ENCODE data around the gene ERBB2.
A peak's percentile ranks its signal among the peaks of the same experiment; 100 is the strongest.
"Not testable (repeated sequence)": the region's sequence is repeated elsewhere in the genome, so short reads cannot be mapped to it uniquely, and the experiment has no call there.

Gene ERBB2

GRCh38 chr17:39705786-39706348 lies 6.0 kb downstream of the ERBB2 start:
- no peak for DNase-seq

- no peak for DNase-seq
Measured at GRCh38 chr17:39706383-39706782, 6.5 kb downstream of the ERBB2 start.

- DNase-seq: peak; percentile 39
Measured at GRCh38 chr17:39706921-39707337, 7.1 kb downstream of the ERBB2 start.

- DNase-seq: no peak
Measured at GRCh38 chr17:39709319-39709997, 9.6 kb downstream of the ERBB2 start.

- DNase-seq: no peak
Measured at GRCh38 chr17:39709998-39710964, 10.4 kb downstream of the ERBB2 start.

GRCh38 chr17:39711071-39711470 lies 11.2 kb downstream of the ERBB2 start:
- not testable (repeated sequence) for DNase-seq

- DNase-seq: no peak
Measured at GRCh38 chr17:39711851-39712250, 12.0 kb downstream of the ERBB2 start.

GRCh38 chr17:39714234-39714633 lies 14.4 kb downstream of the ERBB2 start:
- DNase-seq: no peak

- no peak for DNase-seq
Measured at GRCh38 chr17:39715375-39716072, 15.7 kb downstream of the ERBB2 start.

GRCh38 chr17:39716073-39716818 lies 16.4 kb downstream of the ERBB2 start:
- DNase-seq: no peak

- no peak for DNase-seq
Measured at GRCh38 chr17:39716879-39717536, 17.1 kb downstream of the ERBB2 start.

- DNase-seq: no peak
Measured at GRCh38 chr17:39717660-39718059, 17.8 kb downstream of the ERBB2 start.

GRCh38 chr17:39719563-39720355 lies 19.9 kb downstream of the ERBB2 start:
- no peak for DNase-seq

- no peak for DNase-seq
Measured at GRCh38 chr17:39722104-39722503, 22.2 kb downstream of the ERBB2 start.

GRCh38 chr17:39722965-39723848 lies 23.3 kb downstream of the ERBB2 start:
- DNase-seq: no peak

GRCh38 chr17:39724731-39725130 lies 24.9 kb downstream of the ERBB2 start:
- no peak for DNase-seq

- DNase-seq: not testable (repeated sequence)
Measured at GRCh38 chr17:39725923-39726322, 26.1 kb downstream of the ERBB2 start.

GRCh38 chr17:39726617-39727016 lies 26.8 kb downstream of the ERBB2 start:
- no peak for DNase-seq

GRCh38 chr17:39727556-39727955 lies 27.7 kb downstream of the ERBB2 start:
- no peak for DNase-seq
